Activated B cell treated with CpG ODN at 0.5 μM for 24 hours (primary cell): Measurements from ENCODE around the gene CCDC61. TPM values are rescaled to one million over a fixed set of nuclear protein-coding genes. Genes with fewer than 3 reads are reported as not detected.

Source experiments
- ATAC-seq: fragments of 200-7000 bp; cut with Tn5 transposase; one replicate; pipeline ENCODE4 v1.10.0; 2021; ENCODE audit warnings: low read depth, mild to moderate bottlenecking, moderate library complexity
- CTCF ChIA-PET: fragments of 350-600 bp; sonication (Branson Sonifier 250); formaldehyde crosslinking; loops from one replicate; lab custom pipeline; 2021; ENCODE audit warnings: antibody characterized with exemption; lab: Charles Lee
- POLR2A ChIA-PET: fragments of 350-600 bp; sonication (Branson Sonifier 250); formaldehyde crosslinking; loops from one replicate; lab custom pipeline; 2021; ENCODE audit warnings: antibody characterized with exemption; lab: Charles Lee
- DNase-seq: peaks from one replicate; pipeline ENCODE4 v3.0.0; 2022
- H3K27ac Mint-ChIP-seq: one replicate; pipeline ENCODE4 v1.8.0; 2020; ENCODE audit warnings: mixed read lengths
- H3K27me3 Mint-ChIP-seq: one replicate; pipeline ENCODE4 v1.8.0; 2021; ENCODE audit warnings: mixed read lengths
- H3K36me3 Mint-ChIP-seq: one replicate; pipeline ENCODE4 v1.8.0; 2021; ENCODE audit warnings: low read depth, mixed read lengths
- H3K4me1 Mint-ChIP-seq: one replicate; pipeline ENCODE4 v1.8.0; 2021; ENCODE audit warnings: mixed read lengths
- H3K4me3 Mint-ChIP-seq: one replicate; pipeline ENCODE4 v1.8.0; 2020; ENCODE audit warnings: mild to moderate bottlenecking, mixed read lengths
- H3K9me3 Mint-ChIP-seq: one replicate; pipeline ENCODE4 v1.8.0; 2020; ENCODE audit warnings: mixed read lengths
- CTCF ChIP-seq: fragments of 200-600 bp; IDR thresholded peaks from one replicate; pipeline ENCODE4 v1.8.0; 2022; ENCODE audit warnings: antibody characterized with exemption, mild to moderate bottlenecking
- intact Hi-C: fragments of 100-400 bp; cut with micrococcal nuclease; formaldehyde crosslinking; loops from one replicate; pipeline ENCODE4 v1.15.1; 2024
- total RNA-seq: library from RNA; stranded (reverse); gene quantifications from 2 replicates; pipeline ENCODE4 v1.2.3, GENCODE V29; 2022

CCDC61 gene
- total RNA-seq, 1 donor from 2014 or later = 24.9 TPM

GRCh38 chr19:46040952-46041500 lies 45.8 kb downstream of the CCDC61 start, which contains the start of gene IGFL4:
TSS of gene IGFL4 (minus strand) at chr19:46041002. CDS start at chr19:46040962, 40 bp downstream.
- Mint-ChIP-seq H3K36me3 (no peaks in the 10 kb centered on the region), H3K27ac (no peak within 1 kb of the TSS), H3K4me1 (no peaks in the 10 kb centered on the region), H3K9me3 (no peaks in the 10 kb centered on the region), H3K27me3 (peaks cover 41% of the 10 kb centered on the region), H3K4me3 (no peak within 1 kb of the TSS)
- TF ChIP-seq CTCF = no peak
- DNase-seq (no peak), ATAC-seq (no peak)
- intact Hi-C loops = no loop called here
- ChIA-PET CTCF (no interaction called here), POLR2A (no interaction called here)

- intact Hi-C loops = no loop called here
- H3K4me1 Mint-ChIP-seq = no peaks in the 10 kb centered on the region
- ChIA-PET POLR2A (interaction anchor here (0.6 kb wide), 1 partner anchor 246 kb away, joined by 5 read pairs; no protein-coding TSS in a partner anchor), CTCF (no interaction called here)
- TF ChIP-seq CTCF = no peak
- no peaks in the 10 kb centered on the region for H3K9me3 Mint-ChIP-seq
- H3K27me3 Mint-ChIP-seq = peaks cover 53% of the 10 kb centered on the region
- H3K27ac Mint-ChIP-seq = no peak overlapping the region
- no peaks in the 10 kb centered on the region for H3K36me3 Mint-ChIP-seq
- DNase-seq (no peak), ATAC-seq (no peak)
- H3K4me3 Mint-ChIP-seq = no peak overlapping the region
Measured at GRCh38 chr19:46042252-46042883, 47.1 kb downstream of the CCDC61 start.

GRCh38 chr19:46043519-46043918 lies 48.3 kb downstream of the CCDC61 start:
- Mint-ChIP-seq H3K27ac (no peak overlapping the region), H3K4me1 (no peaks in the 10 kb centered on the region), H3K27me3 (peaks cover 59% of the 10 kb centered on the region), H3K4me3 (no peak overlapping the region), H3K36me3 (no peaks in the 10 kb centered on the region), H3K9me3 (no peaks in the 10 kb centered on the region)
- intact Hi-C loops = no loop called here
- no peak for TF ChIP-seq CTCF
- no peak for ATAC-seq
- no peak for DNase-seq
- POLR2A ChIA-PET = no interaction called here
- CTCF ChIA-PET = no interaction called here

GRCh38 chr19:46049597-46049996 lies 54.3 kb downstream of the CCDC61 start:
- H3K36me3 Mint-ChIP-seq = no peaks in the 10 kb centered on the region
- intact Hi-C loops = no loop called here
- no peaks in the 10 kb centered on the region for H3K9me3 Mint-ChIP-seq
- H3K27me3 Mint-ChIP-seq = peaks cover 39% of the 10 kb centered on the region
- DNase-seq = no peak
- no peak for TF ChIP-seq CTCF
- ATAC-seq = no peak
- ChIA-PET POLR2A (no interaction called here), CTCF (interaction anchor here (1.2 kb wide), 1 partner anchor 11 kb away, joined by 3 read pairs; no protein-coding TSS in a partner anchor)
- no peak overlapping the region for H3K4me3 Mint-ChIP-seq
- no peaks in the 10 kb centered on the region for H3K4me1 Mint-ChIP-seq
- H3K27ac Mint-ChIP-seq = no peak overlapping the region

- DNase-seq (no peak), ATAC-seq (no peak)
- H3K4me1 Mint-ChIP-seq = no peaks in the 10 kb centered on the region
- H3K4me3 Mint-ChIP-seq = no peak overlapping the region
- H3K27ac Mint-ChIP-seq = no peak overlapping the region
- ChIA-PET CTCF (no interaction called here), POLR2A (no interaction called here)
- H3K9me3 Mint-ChIP-seq = no peaks in the 10 kb centered on the region
- no peak for TF ChIP-seq CTCF
- intact Hi-C loops = no loop called here
- H3K36me3 Mint-ChIP-seq = no peaks in the 10 kb centered on the region
- peaks cover 27% of the 10 kb centered on the region for H3K27me3 Mint-ChIP-seq
Measured at GRCh38 chr19:46052896-46053295, 57.6 kb downstream of the CCDC61 start.
